Stimulated activated CD4-positive, alpha-beta T cell treated with anti-CD3 and anti-CD28 coated beads, Interleukin-1b, Interleukin-23, amount 100 ng/mL, for 4 hours (primary cell): ENCODE results near the gene RAET1G.
"Not testable (repeated sequence)": the region's sequence is repeated elsewhere in the genome, so short reads cannot be mapped to it uniquely, and the experiment has no call there.

Experiments
- DNase-seq, 2 donors: peaks; one replicate each; pipeline ENCODE4 v3.0.0-alpha.2; 2020; ENCODE audit warnings: low read depth in 2 of 2

The RAET1G gene

GRCh38 chr6:149934249-149935156 is 11.6 kb upstream of the RAET1G start:
- DNase-seq: peak; percentile 49 to 73

GRCh38 chr6:149933461-149933860 is 10.5 kb upstream of the RAET1G start:
- DNase-seq: no peak

GRCh38 chr6:149933036-149933435 is 10.1 kb upstream of the RAET1G start:
- DNase-seq: no peak

- no peak for DNase-seq
Observed at GRCh38 chr6:149931501-149931900, 8.6 kb upstream of the RAET1G start.

GRCh38 chr6:149929422-149929821 is 6.5 kb upstream of the RAET1G start:
- no peak for DNase-seq

GRCh38 chr6:149927025-149927424 is 4.1 kb upstream of the RAET1G start:
- not testable (repeated sequence) for DNase-seq

GRCh38 chr6:149925974-149926777 is 3.3 kb upstream of the RAET1G start:
- DNase-seq: peak; percentile 63 to 69

GRCh38 chr6:149925253-149925973 is 2.5 kb upstream of the RAET1G start:
- no peak for DNase-seq

- DNase-seq: no peak
Observed at GRCh38 chr6:149924933-149925252, 2.0 kb upstream of the RAET1G start.

- DNase-seq: no peak
Observed at GRCh38 chr6:149924206-149924932, 1.4 kb upstream of the RAET1G start.

GRCh38 chr6:149923327-149923986 is 536 bp upstream of the RAET1G start:
- no peak for DNase-seq

GRCh38 chr6:149922091-149922490 is 830 bp downstream of the RAET1G start:
- DNase-seq: not testable (repeated sequence)

GRCh38 chr6:149921361-149921760 is 1.6 kb downstream of the RAET1G start:
- no peak for DNase-seq

- no peak for DNase-seq
Observed at GRCh38 chr6:149919834-149920225, 3.1 kb downstream of the RAET1G start.

- DNase-seq: not testable (repeated sequence)
Observed at GRCh38 chr6:149919126-149919833, 3.6 kb downstream of the RAET1G start.

- no peak for DNase-seq
Observed at GRCh38 chr6:149918151-149918905, 4.6 kb downstream of the RAET1G start.

- DNase-seq: no peak
Observed at GRCh38 chr6:149917679-149918078, 5.2 kb downstream of the RAET1G start.

- no peak for DNase-seq
Observed at GRCh38 chr6:149915970-149916865, 6.7 kb downstream of the RAET1G start.
